NCI-H748 (cell line): ENCODE data around the gene NPAS1.
"Not testable (repeated sequence)": the region's sequence is repeated elsewhere in the genome, so short reads cannot be mapped to it uniquely, and the experiment has no call there.

ENCODE experiments used
- DNase-seq: peaks from one replicate; lab custom pipeline; 2025; ENCODE audit not compliant: unreplicated experiment; lab: John Stamatoyannopoulos, UW

NPAS1 gene

GRCh38 chr19:46990991-46991676 lies 28.5 kb upstream of the NPAS1 start:
- DNase-seq, result peak; percentile 85

GRCh38 chr19:46992699-46993535 lies 26.7 kb upstream of the NPAS1 start:
- no peak for DNase-seq

- DNase-seq, result no peak
Measured at GRCh38 chr19:46993622-46994021, 26.0 kb upstream of the NPAS1 start.

- no peak for DNase-seq
Measured at GRCh38 chr19:46994141-46994686, 25.4 kb upstream of the NPAS1 start.

GRCh38 chr19:46995492-46995891 lies 24.1 kb upstream of the NPAS1 start:
- DNase-seq, result no peak

- no peak for DNase-seq
Measured at GRCh38 chr19:46998445-46999125, 21.1 kb upstream of the NPAS1 start.

- no peak for DNase-seq
Measured at GRCh38 chr19:46999377-46999776, 20.3 kb upstream of the NPAS1 start.

- no peak for DNase-seq
Measured at GRCh38 chr19:46999878-47000277, 19.8 kb upstream of the NPAS1 start.

- DNase-seq, result no peak
Measured at GRCh38 chr19:47000373-47000772, 19.3 kb upstream of the NPAS1 start.

GRCh38 chr19:47001584-47001983 lies 18.1 kb upstream of the NPAS1 start:
- DNase-seq, result no peak

- peak; percentile 22 for DNase-seq
Measured at GRCh38 chr19:47002106-47002766, 17.4 kb upstream of the NPAS1 start.

- DNase-seq, result no peak
Measured at GRCh38 chr19:47002853-47003610, 16.6 kb upstream of the NPAS1 start.

- DNase-seq, result no peak
Measured at GRCh38 chr19:47003611-47004465, 15.8 kb upstream of the NPAS1 start.

GRCh38 chr19:47005164-47005641 lies 14.4 kb upstream of the NPAS1 start:
- no peak for DNase-seq

GRCh38 chr19:47005873-47006272 lies 13.8 kb upstream of the NPAS1 start:
- peak; percentile 58 for DNase-seq

GRCh38 chr19:47006496-47006895 lies 13.1 kb upstream of the NPAS1 start:
- no peak for DNase-seq

- not testable (repeated sequence) for DNase-seq
Measured at GRCh38 chr19:47010549-47010948, 9.1 kb upstream of the NPAS1 start.

GRCh38 chr19:47012617-47013016 lies 7.0 kb upstream of the NPAS1 start:
- no peak for DNase-seq

GRCh38 chr19:47013041-47013517 lies 6.6 kb upstream of the NPAS1 start:
- DNase-seq, result peak; percentile 69
